ENCODE measurements around the gene AKR7A3. TPM values are rescaled to one million over a fixed set of nuclear protein-coding genes. Genes with fewer than 3 reads are reported as not detected.
"Not testable (repeated sequence)": the region's sequence is repeated elsewhere in the genome, so short reads cannot be mapped to it uniquely, and the experiment has no call there.

Gene AKR7A3
- total RNA-seq, 1 experiment from 2014 or later, result 2.8 TPM

GRCh38 chr1:19287436-19288185 is 959 bp downstream of the AKR7A3 start:
- POLR2A ChIA-PET, result no interaction called here

GRCh38 chr1:19285807-19286206 is 2.8 kb downstream of the AKR7A3 start:
- POLR2A ChIA-PET; intact Hi-C loops (cut with micrococcal nuclease; ENCODE audit: unreplicated experiment); H3K9me3 ChIP-seq; H3K4me3 ChIP-seq (ENCODE audit: low read depth, low read length); H3K9me3 Mint-ChIP-seq (ENCODE audit: unreplicated experiment); DNase-seq; H3K4me1 ChIP-seq; H3K27ac Mint-ChIP-seq (ENCODE audit: unreplicated experiment); H3K36me3 ChIP-seq (ENCODE audit: control insufficient read depth, insufficient read depth, low read length); H3K4me3 Mint-ChIP-seq (ENCODE audit: unreplicated experiment); CTCF ChIA-PET; BruUV-seq (replicated peaks); H3K27me3 Mint-ChIP-seq (ENCODE audit: insufficient read depth, unreplicated experiment); H3K27me3 ChIP-seq (replicated peaks; ENCODE audit: control insufficient read depth, insufficient read depth, low read length); H3K36me3 Mint-ChIP-seq (ENCODE audit: insufficient read depth, unreplicated experiment): not testable (repeated sequence)
- peaks cover 10% of the 10 kb centered on the region for H3K4me1 Mint-ChIP-seq (ENCODE audit: low read depth, unreplicated experiment)

More at GRCh38 chr1:19287436-19288185, 959 bp downstream of the AKR7A3 start:
- intact Hi-C loops (cut with micrococcal nuclease; ENCODE audit: unreplicated experiment), result no loop called here
- CTCF ChIA-PET, result interaction anchor here (0.6 kb wide), 1 partner anchor 35 kb away, joined by 3 read pairs; no protein-coding TSS in a partner anchor
- Histone ChIP-seq H3K9me3 (no peaks in the 10 kb centered on the region), H3K4me3 (ENCODE audit: low read depth, low read length) (no peak overlapping the region), H3K27me3 (replicated peaks; ENCODE audit: control insufficient read depth, insufficient read depth, low read length) (no peaks in the 10 kb centered on the region), H3K4me1 (no peaks in the 10 kb centered on the region), H3K36me3 (ENCODE audit: control insufficient read depth, insufficient read depth, low read length) (no peaks in the 10 kb centered on the region)
- no peak overlapping the region for H3K27ac Mint-ChIP-seq (ENCODE audit: unreplicated experiment)
- H3K27me3 Mint-ChIP-seq (ENCODE audit: insufficient read depth, unreplicated experiment), result no peaks in the 10 kb centered on the region
- peaks cover 10% of the 10 kb centered on the region for H3K9me3 Mint-ChIP-seq (ENCODE audit: unreplicated experiment)
- no peak for DNase-seq
- TF ChIP-seq CTCF (IDR thresholded peaks at IDR 0.05; ENCODE audit: insufficient read depth in 1 of 2, low read depth in 1 of 2, low read length in 1 of 2, severe bottlenecking in 1 of 2, unreplicated experiment in 1 of 2), result no peak
- BruUV-seq (replicated peaks), result TSS peak; percentile 33
- peak overlapping the region; percentile 66 for H3K4me3 Mint-ChIP-seq (ENCODE audit: unreplicated experiment)
- H3K4me1 Mint-ChIP-seq (ENCODE audit: low read depth, unreplicated experiment), result peaks cover 10% of the 10 kb centered on the region
- no peaks in the 10 kb centered on the region for H3K36me3 Mint-ChIP-seq (ENCODE audit: insufficient read depth, unreplicated experiment)

GRCh38 chr1:19285366-19285765 is 3.2 kb downstream of the AKR7A3 start:
- H3K36me3 Mint-ChIP-seq (ENCODE audit: insufficient read depth, unreplicated experiment); H3K9me3 Mint-ChIP-seq (ENCODE audit: unreplicated experiment); H3K36me3 ChIP-seq (ENCODE audit: control insufficient read depth, insufficient read depth, low read length); H3K9me3 ChIP-seq; H3K27me3 ChIP-seq (replicated peaks; ENCODE audit: control insufficient read depth, insufficient read depth, low read length); intact Hi-C loops (cut with micrococcal nuclease; ENCODE audit: unreplicated experiment); DNase-seq; POLR2A ChIA-PET; BruUV-seq (replicated peaks); H3K27me3 Mint-ChIP-seq (ENCODE audit: insufficient read depth, unreplicated experiment); H3K4me3 ChIP-seq (ENCODE audit: low read depth, low read length); CTCF ChIA-PET; H3K4me3 Mint-ChIP-seq (ENCODE audit: unreplicated experiment); H3K4me1 ChIP-seq; H3K27ac Mint-ChIP-seq (ENCODE audit: unreplicated experiment): not testable (repeated sequence)
- peaks cover 10% of the 10 kb centered on the region for H3K4me1 Mint-ChIP-seq (ENCODE audit: low read depth, unreplicated experiment)

GRCh38 chr1:19284881-19285280 is 3.7 kb downstream of the AKR7A3 start:
- no peaks in the 10 kb centered on the region for H3K9me3 ChIP-seq
- H3K27me3 ChIP-seq (replicated peaks; ENCODE audit: control insufficient read depth, insufficient read depth, low read length), result no peaks in the 10 kb centered on the region
- no peak for TF ChIP-seq CTCF (IDR thresholded peaks at IDR 0.05; ENCODE audit: insufficient read depth in 1 of 2, low read depth in 1 of 2, low read length in 1 of 2, severe bottlenecking in 1 of 2, unreplicated experiment in 1 of 2)
- H3K4me3 Mint-ChIP-seq (ENCODE audit: unreplicated experiment), result no peak overlapping the region
- H3K4me3 ChIP-seq (ENCODE audit: low read depth, low read length), result no peak overlapping the region
- no peaks in the 10 kb centered on the region for H3K9me3 Mint-ChIP-seq (ENCODE audit: unreplicated experiment)
- ChIA-PET POLR2A (no interaction called here), CTCF (no interaction called here)
- no peaks in the 10 kb centered on the region for H3K4me1 ChIP-seq
- no peak overlapping the region for H3K27ac Mint-ChIP-seq (ENCODE audit: unreplicated experiment)
- no peak for DNase-seq
- BruUV-seq (replicated peaks), result no TSS peak
- no peaks in the 10 kb centered on the region for H3K27me3 Mint-ChIP-seq (ENCODE audit: insufficient read depth, unreplicated experiment)
- intact Hi-C loops (cut with micrococcal nuclease; ENCODE audit: unreplicated experiment), result no loop called here
- no peaks in the 10 kb centered on the region for H3K36me3 Mint-ChIP-seq (ENCODE audit: insufficient read depth, unreplicated experiment)
- H3K4me1 Mint-ChIP-seq (ENCODE audit: low read depth, unreplicated experiment), result peaks cover 9% of the 10 kb centered on the region
- H3K36me3 ChIP-seq (ENCODE audit: control insufficient read depth, insufficient read depth, low read length), result no peaks in the 10 kb centered on the region

All from Caco-2 (cell line).